Tibial nerve (tissue), 4 donors: ENCODE measurements around the gene ATXN3L.

Experiments used
- CTCF ChIP-seq, 5 experiments: fragments of 200-600 bp in 3 of 5; fragments of 450-650 bp in 2 of 5; sonication (generic) in 3 of 5; IDR thresholded peaks; one replicate each; pipeline ENCODE4 v1.5.1; 2016 to 2019; ENCODE audit warnings: antibody characterized with exemption in 5 of 5, mild to moderate bottlenecking in 3 of 5, moderate library complexity in 2 of 5
- EP300 ChIP-seq, 2 donors: sonication (generic); formaldehyde crosslinking; IDR thresholded peaks; one replicate each; pipeline ENCODE4 v1.6.1; 2017; ENCODE audit warnings: antibody characterized with exemption in 2 of 2, mild to moderate bottlenecking in 1 of 2
- POLR2A ChIP-seq, 2 donors: fragments of 450-650 bp; IDR thresholded peaks; one replicate each; pipeline ENCODE4 v1.6.1; 2017; ENCODE audit warnings: antibody characterized with exemption in 2 of 2, mild to moderate bottlenecking in 2 of 2, moderate library complexity in 2 of 2

GRCh38 chrX:13341491-13342101 lies 21.7 kb upstream of the ATXN3L start:
- no peak for TF ChIP-seq CTCF (IDR thresholded peaks at IDR 0.05)
- no peak for TF ChIP-seq EP300 (IDR thresholded peaks at IDR 0.05)
- TF ChIP-seq POLR2A (IDR thresholded peaks at IDR 0.05): no peak
